AG04449 (cell line): ENCODE measurements around the gene ACR.

Source experiments
- CTCF ChIA-PET: fragments of 350-600 bp; formaldehyde crosslinking; extraction: SDS; loops from one replicate; lab custom pipeline; 2021; ENCODE audit warnings: antibody characterized with exemption; lab: Yijun Ruan, JAX
- POLR2A ChIA-PET: fragments of 400-600, 350-600 bp; formaldehyde crosslinking; extraction: SDS; loops from one replicate; lab custom pipeline; 2020; ENCODE audit warnings: antibody characterized with exemption, inconsistent platforms; lab: Yijun Ruan, JAX
- DNase-seq: peaks from one replicate; pipeline ENCODE4 v3.0.0-alpha.2; 2010; ENCODE audit warnings: low read depth, low spot score
- H3K4me3 ChIP-seq: 2 replicates; pipeline ENCODE4 v1.5.1; 2011; ENCODE audit warnings: low read depth, mild to moderate bottlenecking, control low read depth, low read length
- TF ChIP-seq, protein P1 (sequence below): IDR thresholded peaks from one replicate; pipeline ENCODE4 v1.5.1; 2011; ENCODE audit warnings: mild to moderate bottlenecking, moderate library complexity, low read length, control low read depth, inconsistent platforms; ENCODE audit not compliant: insufficient read depth; ENCODE audit errors: missing control alignments

Gene ACR

DNA sequence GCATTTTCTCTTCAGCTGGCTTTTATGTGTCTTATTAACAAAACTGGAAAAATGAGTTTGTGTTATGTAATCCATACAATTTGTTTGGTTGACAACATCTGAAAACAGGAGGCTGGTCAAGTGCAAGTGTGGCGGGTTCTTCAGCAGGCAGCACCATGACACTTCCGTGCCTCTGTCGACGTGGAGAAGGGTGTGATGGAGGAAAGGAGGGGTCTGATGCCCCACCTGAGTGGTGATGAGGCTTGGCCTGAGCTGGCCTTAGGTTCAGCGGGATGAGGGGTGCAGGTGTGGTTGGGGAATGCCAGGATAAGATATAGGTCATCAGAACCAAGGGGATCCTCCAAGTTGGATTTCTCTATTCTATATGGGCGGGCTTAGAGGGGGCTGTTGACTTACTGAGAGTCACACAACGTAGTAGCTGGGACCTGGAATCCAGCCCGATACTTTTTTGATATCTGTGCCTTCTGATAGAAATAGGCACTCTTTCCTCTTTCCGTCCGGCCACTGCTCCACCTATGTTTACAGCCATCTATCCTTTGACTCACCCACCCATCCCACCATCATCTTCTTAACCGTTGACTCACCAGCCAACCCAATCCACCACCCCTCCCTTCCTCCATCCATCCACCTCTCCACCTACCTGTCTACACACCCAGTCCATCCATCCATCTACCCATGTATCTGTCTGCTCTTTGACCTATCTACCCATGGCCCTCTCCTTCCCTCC, 36.4 kb upstream of the ACR start:
- POLR2A ChIA-PET: no interaction called here
- CTCF ChIA-PET: interaction anchor here (0.6 kb wide), 1 partner anchor 10 kb away, joined by 3 read pairs; no protein-coding TSS in a partner anchor
- TF ChIP-seq, protein P1, sequence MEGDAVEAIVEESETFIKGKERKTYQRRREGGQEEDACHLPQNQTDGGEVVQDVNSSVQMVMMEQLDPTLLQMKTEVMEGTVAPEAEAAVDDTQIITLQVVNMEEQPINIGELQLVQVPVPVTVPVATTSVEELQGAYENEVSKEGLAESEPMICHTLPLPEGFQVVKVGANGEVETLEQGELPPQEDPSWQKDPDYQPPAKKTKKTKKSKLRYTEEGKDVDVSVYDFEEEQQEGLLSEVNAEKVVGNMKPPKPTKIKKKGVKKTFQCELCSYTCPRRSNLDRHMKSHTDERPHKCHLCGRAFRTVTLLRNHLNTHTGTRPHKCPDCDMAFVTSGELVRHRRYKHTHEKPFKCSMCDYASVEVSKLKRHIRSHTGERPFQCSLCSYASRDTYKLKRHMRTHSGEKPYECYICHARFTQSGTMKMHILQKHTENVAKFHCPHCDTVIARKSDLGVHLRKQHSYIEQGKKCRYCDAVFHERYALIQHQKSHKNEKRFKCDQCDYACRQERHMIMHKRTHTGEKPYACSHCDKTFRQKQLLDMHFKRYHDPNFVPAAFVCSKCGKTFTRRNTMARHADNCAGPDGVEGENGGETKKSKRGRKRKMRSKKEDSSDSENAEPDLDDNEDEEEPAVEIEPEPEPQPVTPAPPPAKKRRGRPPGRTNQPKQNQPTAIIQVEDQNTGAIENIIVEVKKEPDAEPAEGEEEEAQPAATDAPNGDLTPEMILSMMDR: no peak
- no peak overlapping the region for H3K4me3 ChIP-seq
- no peak for DNase-seq

DNA sequence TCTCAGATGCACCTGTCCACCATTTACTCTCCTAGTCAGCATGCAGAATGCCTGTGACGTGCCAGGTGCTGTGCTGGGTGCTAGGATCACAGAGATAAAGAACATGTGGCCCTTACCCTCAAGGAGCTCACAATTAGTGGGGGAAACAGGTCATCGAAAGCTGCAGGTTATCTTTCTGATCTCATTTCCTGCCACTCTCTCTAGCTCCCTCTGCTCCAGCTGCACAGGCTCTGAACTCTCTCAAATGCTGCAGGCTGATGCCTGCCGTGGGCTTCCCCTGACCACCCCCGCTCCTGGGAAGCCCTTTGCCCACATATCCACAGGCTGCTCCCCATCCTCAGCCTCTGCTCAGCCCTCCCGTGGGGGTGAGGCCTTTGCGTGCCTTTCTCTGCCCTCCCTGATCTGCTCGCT, 35.7 kb upstream of the ACR start:
- ChIA-PET POLR2A (no interaction called here), CTCF (interaction anchor here (0.7 to 1.5 kb wide), 2 partner anchors 9 to 11 kb away, joined by 3 read pairs; no protein-coding TSS in a partner anchor)
- H3K4me3 ChIP-seq: no peak overlapping the region
- no peak for DNase-seq
- TF ChIP-seq, protein P1: no peak

GRCh38 chr22:50702821-50703725, 34.9 kb upstream of the ACR start:
- POLR2A ChIA-PET: no interaction called here
- no peak for DNase-seq
- TF ChIP-seq, protein P1: no peak
- CTCF ChIA-PET: interaction anchor here (0.7 to 1.5 kb wide), 2 partner anchors 9 to 12 kb away, joined by 3 read pairs; no protein-coding TSS in a partner anchor
- H3K4me3 ChIP-seq: no peak overlapping the region

GRCh38 chr22:50703726-50704509, 34.1 kb upstream of the ACR start:
- no peak overlapping the region for H3K4me3 ChIP-seq
- TF ChIP-seq, protein P1: no peak
- ChIA-PET CTCF (interaction anchor here (1.5 kb wide), 1 partner anchor 10 kb away, joined by 3 read pairs; no protein-coding TSS in a partner anchor), POLR2A (no interaction called here)
- DNase-seq: no peak

DNA sequence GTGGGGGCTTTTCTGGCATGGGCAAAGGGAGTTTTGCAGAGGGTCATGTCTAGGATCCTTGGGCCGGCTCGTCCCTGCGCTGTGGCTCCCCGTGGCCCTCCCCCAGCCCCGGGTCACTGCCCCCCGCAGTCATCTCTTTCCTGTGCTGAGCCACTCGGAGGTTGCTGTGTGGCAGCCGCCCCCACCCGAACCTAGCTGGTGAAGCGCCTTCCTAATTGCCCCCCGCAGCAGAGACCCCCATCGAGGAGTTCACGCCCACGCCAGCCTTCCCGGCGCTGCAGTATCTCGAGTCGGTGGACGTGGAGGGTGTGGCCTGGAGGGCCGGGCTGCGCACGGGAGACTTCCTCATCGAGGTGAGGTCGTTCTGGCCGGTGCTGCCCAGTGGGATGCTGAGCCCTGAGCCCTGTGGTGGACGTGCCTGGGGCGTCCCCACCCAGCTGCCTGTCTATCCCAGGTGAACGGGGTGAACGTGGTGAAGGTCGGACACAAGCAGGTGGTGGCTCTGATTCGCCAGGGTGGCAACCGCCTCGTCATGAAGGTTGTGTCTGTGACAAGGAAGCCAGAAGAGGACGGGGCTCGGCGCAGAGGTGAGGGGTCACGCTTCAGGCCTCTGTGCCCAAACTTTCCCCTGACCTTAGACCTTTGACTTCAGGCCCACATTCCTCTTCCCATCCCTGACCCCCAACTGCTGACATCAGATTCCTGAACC, 33.3 kb upstream of the ACR start:
- ChIA-PET CTCF (no interaction called here), POLR2A (no interaction called here)
- H3K4me3 ChIP-seq: no peak overlapping the region
- DNase-seq: no peak
- TF ChIP-seq, protein P1: no peak
